Activated CD8-positive, alpha-beta T cell treated with anti-CD3 and anti-CD28 coated beads for 36 hours (primary cell): ENCODE results near the gene PTBP3. TPM values are rescaled to one million over a fixed set of nuclear protein-coding genes. Genes with fewer than 3 reads are reported as not detected.
A peak's percentile ranks its signal among the peaks of the same experiment; 100 is the strongest.

Source experiments
- ATAC-seq: fragments of 200-7000 bp; cut with Tn5 transposase; one replicate; pipeline ENCODE4 v1.10.0; 2021; ENCODE audit warnings: mild to moderate bottlenecking, moderate library complexity
- CTCF ChIA-PET: fragments of 350-600 bp; sonication (Branson Sonifier 250); formaldehyde crosslinking; loops from one replicate; lab custom pipeline; 2021; ENCODE audit warnings: antibody characterized with exemption; lab: Charles Lee
- POLR2A ChIA-PET: fragments of 350-600 bp; sonication (Branson Sonifier 250); formaldehyde crosslinking; loops from one replicate; lab custom pipeline; 2021; ENCODE audit warnings: antibody characterized with exemption; lab: Charles Lee
- DNase-seq: peaks from one replicate; pipeline ENCODE4 v3.0.0-alpha.2; 2020
- H3K27ac Mint-ChIP-seq: one replicate; pipeline ENCODE4 v1.8.0; 2021; ENCODE audit warnings: mild to moderate bottlenecking, mixed read lengths
- H3K27me3 Mint-ChIP-seq: one replicate; pipeline ENCODE4 v1.8.0; 2021; ENCODE audit warnings: mixed read lengths
- H3K36me3 Mint-ChIP-seq: one replicate; pipeline ENCODE4 v1.8.0; 2021; ENCODE audit warnings: low read depth, mixed read lengths
- H3K4me1 Mint-ChIP-seq: one replicate; pipeline ENCODE4 v1.8.0; 2021; ENCODE audit warnings: low read depth, mixed read lengths
- H3K4me3 Mint-ChIP-seq: one replicate; pipeline ENCODE4 v1.8.0; 2021; ENCODE audit warnings: mild to moderate bottlenecking, moderate library complexity, mixed read lengths
- H3K9me3 Mint-ChIP-seq: one replicate; pipeline ENCODE4 v1.8.0; 2021; ENCODE audit warnings: mixed read lengths
- intact Hi-C: fragments of 100-400 bp; cut with micrococcal nuclease; formaldehyde crosslinking; loops from one replicate; pipeline ENCODE4 v1.10.0; 2022
- total RNA-seq, 2 experiments: library from RNA; stranded (reverse); gene quantifications; one replicate each; pipeline ENCODE4 v1.2.3, GENCODE V29; 2021
- TF ChIP-seq, protein P1 (sequence below): fragments of 200-600 bp; IDR thresholded peaks from one replicate; pipeline ENCODE4 v1.8.0; 2022; ENCODE audit warnings: antibody characterized with exemption, mild to moderate bottlenecking

PTBP3 gene
- total RNA-seq, 2 experiments from 2014 or later = 108 to 120 TPM

DNA sequence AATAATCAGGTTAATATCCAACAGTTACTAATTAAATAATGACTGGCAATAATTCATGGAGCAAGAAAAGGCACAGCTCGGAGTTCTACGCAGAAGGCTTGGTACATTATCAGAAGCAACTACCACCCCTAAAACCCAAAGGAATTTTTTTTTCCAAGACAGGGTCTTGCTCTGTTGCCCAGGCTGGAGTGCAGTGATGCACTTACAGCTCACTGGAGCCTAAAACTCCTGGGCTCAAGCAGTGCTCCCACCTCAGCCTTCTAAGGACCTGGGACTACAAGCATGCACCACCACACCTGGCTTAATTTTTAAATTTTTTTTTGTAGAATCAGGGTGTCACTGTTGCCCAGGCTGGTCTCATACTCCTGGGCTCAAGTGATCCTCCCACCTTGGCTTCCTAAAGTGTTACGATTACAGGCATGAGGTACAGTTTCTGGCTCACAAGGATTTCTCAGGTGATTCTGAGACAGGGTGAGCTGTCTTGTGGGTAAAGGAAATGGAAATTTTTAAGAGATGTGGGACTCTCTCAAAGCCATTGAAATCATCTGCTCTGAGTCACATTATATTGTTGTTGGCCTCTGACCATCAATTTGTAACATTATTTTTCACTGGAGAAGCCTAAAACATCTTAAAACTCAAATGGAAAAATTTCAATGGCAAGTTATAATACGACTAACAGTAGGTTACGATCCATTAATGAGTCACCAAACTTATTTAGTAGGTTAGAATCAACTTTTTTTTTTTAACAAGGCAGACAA, 26.8 kb upstream of the PTBP3 start:
- CTCF ChIA-PET = interaction anchor here (0.7 to 5.3 kb wide), 23 partner anchors 10 to 677 kb away, joined by 3 to 105 read pairs (median 6); partner anchors contain the start of genes HSDL2 and PTBP3
- DNase-seq (no peak), ATAC-seq (peak; percentile 75)
- Mint-ChIP-seq H3K9me3 (no peaks in the 10 kb centered on the region), H3K36me3 (no peaks in the 10 kb centered on the region), H3K27me3 (peaks cover 2% of the 10 kb centered on the region), H3K27ac (peak overlapping the region; percentile 13), H3K4me1 (peaks cover 22% of the 10 kb centered on the region), H3K4me3 (no peak overlapping the region)
- intact Hi-C loops = loop anchor here (2.0 kb wide), 1 partner anchor 263 kb away; no protein-coding TSS in a partner anchor
- TF ChIP-seq, protein P1, sequence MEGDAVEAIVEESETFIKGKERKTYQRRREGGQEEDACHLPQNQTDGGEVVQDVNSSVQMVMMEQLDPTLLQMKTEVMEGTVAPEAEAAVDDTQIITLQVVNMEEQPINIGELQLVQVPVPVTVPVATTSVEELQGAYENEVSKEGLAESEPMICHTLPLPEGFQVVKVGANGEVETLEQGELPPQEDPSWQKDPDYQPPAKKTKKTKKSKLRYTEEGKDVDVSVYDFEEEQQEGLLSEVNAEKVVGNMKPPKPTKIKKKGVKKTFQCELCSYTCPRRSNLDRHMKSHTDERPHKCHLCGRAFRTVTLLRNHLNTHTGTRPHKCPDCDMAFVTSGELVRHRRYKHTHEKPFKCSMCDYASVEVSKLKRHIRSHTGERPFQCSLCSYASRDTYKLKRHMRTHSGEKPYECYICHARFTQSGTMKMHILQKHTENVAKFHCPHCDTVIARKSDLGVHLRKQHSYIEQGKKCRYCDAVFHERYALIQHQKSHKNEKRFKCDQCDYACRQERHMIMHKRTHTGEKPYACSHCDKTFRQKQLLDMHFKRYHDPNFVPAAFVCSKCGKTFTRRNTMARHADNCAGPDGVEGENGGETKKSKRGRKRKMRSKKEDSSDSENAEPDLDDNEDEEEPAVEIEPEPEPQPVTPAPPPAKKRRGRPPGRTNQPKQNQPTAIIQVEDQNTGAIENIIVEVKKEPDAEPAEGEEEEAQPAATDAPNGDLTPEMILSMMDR = no peak
- POLR2A ChIA-PET = interaction anchor here (1.0 kb wide), 1 partner anchor 247 kb away, joined by 3 read pairs; no protein-coding TSS in a partner anchor

DNA sequence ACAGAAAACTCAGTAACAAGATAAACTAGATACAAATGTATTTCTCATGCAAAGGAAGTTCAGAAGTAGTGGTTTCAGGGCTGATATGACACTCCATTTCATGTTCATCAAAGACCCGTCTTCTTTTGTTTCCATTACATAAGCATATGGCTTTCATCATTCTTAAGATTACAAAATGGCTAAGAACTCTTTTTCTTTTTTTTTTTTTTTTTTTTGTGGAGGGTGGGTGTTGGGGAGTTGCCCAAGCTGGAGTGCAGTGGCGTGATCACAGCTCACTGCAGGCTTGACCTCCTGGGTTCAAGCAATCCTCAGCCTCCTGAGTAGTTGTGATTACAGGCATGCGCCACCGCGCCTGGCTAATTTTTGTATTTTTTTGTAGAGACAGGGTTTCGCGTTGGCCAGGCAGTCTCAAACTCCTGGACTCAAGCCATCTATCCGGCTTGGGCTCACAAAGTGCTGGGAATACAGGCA, 22.0 kb upstream of the PTBP3 start:
- DNase-seq = no peak
- TF ChIP-seq, protein P1 = no peak
- Mint-ChIP-seq H3K27ac (peak overlapping the region; percentile 39), H3K4me1 (peaks cover 31% of the 10 kb centered on the region), H3K36me3 (no peaks in the 10 kb centered on the region), H3K27me3 (no peaks in the 10 kb centered on the region), H3K4me3 (no peak overlapping the region), H3K9me3 (no peaks in the 10 kb centered on the region)
- ChIA-PET POLR2A (interaction anchor here (1.2 to 1.6 kb wide), 2 partner anchors 11 to 24 kb away, joined by 3 to 4 read pairs; partner anchors contain the start of gene HSDL2), CTCF (interaction anchor here (2.5 kb wide), 1 partner anchor 258 kb away, joined by 10 read pairs; no protein-coding TSS in a partner anchor)
- intact Hi-C loops = no loop called here
- ATAC-seq = peak; percentile 77

DNA sequence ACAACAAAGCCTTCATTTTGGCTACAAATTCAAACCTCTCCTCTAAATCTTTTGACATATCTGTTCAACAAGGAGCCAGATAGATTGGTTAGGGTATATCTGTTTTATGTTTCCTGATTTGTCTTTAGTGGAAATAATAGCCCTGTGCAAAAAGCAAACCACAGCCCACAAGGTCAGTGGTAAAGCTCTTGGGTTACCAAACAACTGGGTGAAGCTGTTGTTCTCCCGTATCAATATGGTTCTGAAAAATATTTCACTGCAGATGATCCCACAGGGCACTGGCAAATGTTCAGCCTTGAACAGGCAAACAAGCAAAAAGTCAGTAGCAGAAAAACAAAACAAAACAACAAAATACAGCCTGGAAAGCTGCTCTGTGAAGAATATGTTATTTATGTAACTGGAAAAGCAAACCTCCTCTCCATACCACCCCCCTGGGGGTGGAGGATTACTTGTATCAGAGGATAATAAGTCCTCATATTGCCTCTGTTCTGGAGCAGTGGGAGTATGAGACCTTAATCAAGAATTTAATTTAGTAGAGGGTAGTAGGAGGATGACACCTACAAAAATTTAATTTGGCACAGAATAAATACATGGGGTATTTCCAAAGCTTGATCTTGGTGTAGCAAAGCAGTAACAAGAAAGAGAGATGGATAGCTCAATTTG, 20.8 kb upstream of the PTBP3 start:
- ChIA-PET CTCF (interaction anchor here (0.6 to 2.5 kb wide), 2 partner anchors 19 to 256 kb away, joined by 3 to 10 read pairs; no protein-coding TSS in a partner anchor), POLR2A (interaction anchor here (1.2 kb wide), 1 partner anchor 21 kb away, joined by 3 read pairs; the partner anchor contains the start of gene PTBP3)
- Mint-ChIP-seq H3K4me3 (no peak overlapping the region), H3K36me3 (no peaks in the 10 kb centered on the region), H3K27me3 (no peaks in the 10 kb centered on the region), H3K9me3 (no peaks in the 10 kb centered on the region), H3K27ac (peak overlapping the region; percentile 39), H3K4me1 (peaks cover 24% of the 10 kb centered on the region)
- intact Hi-C loops = no loop called here
- TF ChIP-seq, protein P1 = no peak
- ATAC-seq (no peak), DNase-seq (no peak)

DNA sequence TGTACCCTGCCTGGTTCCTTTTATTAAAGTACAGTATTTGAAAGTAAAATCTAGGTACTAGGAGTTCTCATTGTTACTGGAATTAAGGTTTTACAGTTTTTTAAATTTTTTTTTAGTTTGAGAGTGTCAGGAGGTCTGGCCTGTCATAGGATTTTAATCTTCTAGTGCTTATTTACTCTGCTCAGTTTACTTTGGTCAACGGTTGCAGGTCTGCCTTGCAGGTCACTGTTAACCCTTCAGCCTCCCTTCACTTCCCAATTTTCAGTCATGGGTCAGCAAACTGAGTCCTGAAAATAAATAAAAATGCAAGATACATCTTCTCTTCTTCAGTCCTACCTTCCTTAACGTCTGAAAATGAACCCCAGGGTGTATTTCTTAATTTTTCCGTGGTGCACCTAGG, 18.8 kb upstream of the PTBP3 start:
- Mint-ChIP-seq H3K27ac (no peak overlapping the region), H3K36me3 (peaks cover 7% of the 10 kb centered on the region), H3K27me3 (peaks cover 2% of the 10 kb centered on the region), H3K4me3 (no peak overlapping the region), H3K4me1 (peaks cover 36% of the 10 kb centered on the region), H3K9me3 (peaks cover 1% of the 10 kb centered on the region)
- intact Hi-C loops = no loop called here
- TF ChIP-seq, protein P1 = no peak
- CTCF ChIA-PET = interaction anchor here (2.7 kb wide), 1 partner anchor 9 kb away, joined by 14 read pairs; no protein-coding TSS in a partner anchor
- ATAC-seq (no peak), DNase-seq (no peak)
- POLR2A ChIA-PET = no interaction called here
